HEK293 (cell line): ENCODE data around the gene TTC23.

Experiments
- GLI4 ChIP-seq: fragments of 450-650 bp; formaldehyde crosslinking; IDR thresholded peaks from 2 replicates; pipeline ENCODE4 v1.5.1; 2016; ENCODE audit warnings: missing biosample characterization, missing genetic modification characterization
- TCF7L2 ChIP-seq: IDR thresholded peaks from 2 replicates; pipeline ENCODE4 v1.6.1; 2011; ENCODE audit warnings: low read depth, mild to moderate bottlenecking, inconsistent platforms, low read length, moderate library complexity, borderline replicate concordance
- ZNF10 ChIP-seq: fragments of 450-650 bp; formaldehyde crosslinking; IDR thresholded peaks from 2 replicates; pipeline ENCODE4 v1.5.1; 2017; ENCODE audit warnings: missing biosample characterization, missing genetic modification characterization
- ZNF121 ChIP-seq: fragments of 450-650 bp; formaldehyde crosslinking; IDR thresholded peaks from 2 replicates; pipeline ENCODE4 v1.5.1; 2016; ENCODE audit warnings: missing biosample characterization, missing genetic modification characterization
- ZNF324 ChIP-seq: fragments of 450-650 bp; formaldehyde crosslinking; IDR thresholded peaks from 2 replicates; pipeline ENCODE4 v1.5.1; 2016; ENCODE audit warnings: missing biosample characterization, missing genetic modification characterization
- ZSCAN16 ChIP-seq: fragments of 450-650 bp; formaldehyde crosslinking; IDR thresholded peaks from 2 replicates; pipeline ENCODE4 v1.5.1; 2016; ENCODE audit warnings: missing biosample characterization, missing genetic modification characterization
- ZSCAN23 ChIP-seq: fragments of 450-650 bp; formaldehyde crosslinking; IDR thresholded peaks from 2 replicates; pipeline ENCODE4 v1.5.1; 2016; ENCODE audit warnings: missing biosample characterization, missing genetic modification characterization
- TF ChIP-seq, protein P1 (sequence below): fragments of 450-650 bp; formaldehyde crosslinking; IDR thresholded peaks from 2 replicates; pipeline ENCODE4 v1.5.1; 2016; ENCODE audit warnings: missing biosample characterization, missing genetic modification characterization
- TF ChIP-seq, protein P2 (sequence below): fragments of 450-650 bp; formaldehyde crosslinking; IDR thresholded peaks from 2 replicates; pipeline ENCODE4 v1.5.1; 2016; ENCODE audit warnings: missing biosample characterization, missing genetic modification characterization, low read depth
- TF ChIP-seq, protein P3 (sequence below): fragments of 450-650 bp; IDR thresholded peaks from 2 replicates; pipeline ENCODE4 v1.5.1; 2018; ENCODE audit warnings: missing biosample characterization, mild to moderate bottlenecking, missing genetic modification characterization
- TF ChIP-seq, protein P4 (sequence below): fragments of 450-650 bp; formaldehyde crosslinking; IDR thresholded peaks from 2 replicates; pipeline ENCODE4 v1.5.1; 2016; ENCODE audit warnings: missing biosample characterization, missing genetic modification characterization
- TF ChIP-seq, protein P5 (sequence below): fragments of 450-650 bp; formaldehyde crosslinking; IDR thresholded peaks from 2 replicates; pipeline ENCODE4 v1.5.0; 2017; ENCODE audit warnings: missing biosample characterization, missing genetic modification characterization, borderline replicate concordance
- TF ChIP-seq, protein P6 (sequence below): fragments of 450-650 bp; formaldehyde crosslinking; conservative IDR thresholded peaks from 2 replicates; pipeline ENCODE4 v1.5.1; 2016; ENCODE audit warnings: low read depth, missing biosample characterization, missing genetic modification characterization

DNA sequence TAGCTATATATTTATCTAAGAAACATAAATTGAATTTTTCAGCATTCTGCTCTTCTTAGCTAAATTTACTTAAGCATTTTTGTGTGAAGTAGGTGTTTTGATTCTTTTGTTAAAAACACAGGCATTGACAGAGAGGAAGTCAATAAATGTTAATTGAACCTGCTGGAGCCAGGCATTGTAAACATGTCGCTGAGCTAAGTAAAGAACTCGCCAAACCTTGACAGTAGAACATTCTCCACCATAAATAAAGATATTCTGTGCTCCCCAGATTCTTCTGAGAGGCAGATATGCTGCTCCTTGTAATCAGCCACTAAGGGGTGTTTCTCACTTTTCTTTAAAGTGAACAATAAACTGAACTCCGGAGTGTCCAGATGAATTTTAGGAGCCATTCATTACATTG lies 106.1 kb downstream of the TTC23 start:
- TF ChIP-seq, protein P1, sequence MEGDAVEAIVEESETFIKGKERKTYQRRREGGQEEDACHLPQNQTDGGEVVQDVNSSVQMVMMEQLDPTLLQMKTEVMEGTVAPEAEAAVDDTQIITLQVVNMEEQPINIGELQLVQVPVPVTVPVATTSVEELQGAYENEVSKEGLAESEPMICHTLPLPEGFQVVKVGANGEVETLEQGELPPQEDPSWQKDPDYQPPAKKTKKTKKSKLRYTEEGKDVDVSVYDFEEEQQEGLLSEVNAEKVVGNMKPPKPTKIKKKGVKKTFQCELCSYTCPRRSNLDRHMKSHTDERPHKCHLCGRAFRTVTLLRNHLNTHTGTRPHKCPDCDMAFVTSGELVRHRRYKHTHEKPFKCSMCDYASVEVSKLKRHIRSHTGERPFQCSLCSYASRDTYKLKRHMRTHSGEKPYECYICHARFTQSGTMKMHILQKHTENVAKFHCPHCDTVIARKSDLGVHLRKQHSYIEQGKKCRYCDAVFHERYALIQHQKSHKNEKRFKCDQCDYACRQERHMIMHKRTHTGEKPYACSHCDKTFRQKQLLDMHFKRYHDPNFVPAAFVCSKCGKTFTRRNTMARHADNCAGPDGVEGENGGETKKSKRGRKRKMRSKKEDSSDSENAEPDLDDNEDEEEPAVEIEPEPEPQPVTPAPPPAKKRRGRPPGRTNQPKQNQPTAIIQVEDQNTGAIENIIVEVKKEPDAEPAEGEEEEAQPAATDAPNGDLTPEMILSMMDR, result no peak
- no peak for TF ChIP-seq ZNF121 (tag by site-specific recombination)
- TF ChIP-seq GLI4 (tag by site-specific recombination), result no peak
- TF ChIP-seq, protein P2, sequence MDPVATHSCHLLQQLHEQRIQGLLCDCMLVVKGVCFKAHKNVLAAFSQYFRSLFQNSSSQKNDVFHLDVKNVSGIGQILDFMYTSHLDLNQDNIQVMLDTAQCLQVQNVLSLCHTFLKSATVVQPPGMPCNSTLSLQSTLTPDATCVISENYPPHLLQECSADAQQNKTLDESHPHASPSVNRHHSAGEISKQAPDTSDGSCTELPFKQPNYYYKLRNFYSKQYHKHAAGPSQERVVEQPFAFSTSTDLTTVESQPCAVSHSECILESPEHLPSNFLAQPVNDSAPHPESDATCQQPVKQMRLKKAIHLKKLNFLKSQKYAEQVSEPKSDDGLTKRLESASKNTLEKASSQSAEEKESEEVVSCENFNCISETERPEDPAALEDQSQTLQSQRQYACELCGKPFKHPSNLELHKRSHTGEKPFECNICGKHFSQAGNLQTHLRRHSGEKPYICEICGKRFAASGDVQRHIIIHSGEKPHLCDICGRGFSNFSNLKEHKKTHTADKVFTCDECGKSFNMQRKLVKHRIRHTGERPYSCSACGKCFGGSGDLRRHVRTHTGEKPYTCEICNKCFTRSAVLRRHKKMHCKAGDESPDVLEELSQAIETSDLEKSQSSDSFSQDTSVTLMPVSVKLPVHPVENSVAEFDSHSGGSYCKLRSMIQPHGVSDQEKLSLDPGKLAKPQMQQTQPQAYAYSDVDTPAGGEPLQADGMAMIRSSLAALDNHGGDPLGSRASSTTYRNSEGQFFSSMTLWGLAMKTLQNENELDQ, result no peak
- TF ChIP-seq ZSCAN16, result no peak
- TF ChIP-seq TCF7L2, result no peak
- TF ChIP-seq, protein P3, sequence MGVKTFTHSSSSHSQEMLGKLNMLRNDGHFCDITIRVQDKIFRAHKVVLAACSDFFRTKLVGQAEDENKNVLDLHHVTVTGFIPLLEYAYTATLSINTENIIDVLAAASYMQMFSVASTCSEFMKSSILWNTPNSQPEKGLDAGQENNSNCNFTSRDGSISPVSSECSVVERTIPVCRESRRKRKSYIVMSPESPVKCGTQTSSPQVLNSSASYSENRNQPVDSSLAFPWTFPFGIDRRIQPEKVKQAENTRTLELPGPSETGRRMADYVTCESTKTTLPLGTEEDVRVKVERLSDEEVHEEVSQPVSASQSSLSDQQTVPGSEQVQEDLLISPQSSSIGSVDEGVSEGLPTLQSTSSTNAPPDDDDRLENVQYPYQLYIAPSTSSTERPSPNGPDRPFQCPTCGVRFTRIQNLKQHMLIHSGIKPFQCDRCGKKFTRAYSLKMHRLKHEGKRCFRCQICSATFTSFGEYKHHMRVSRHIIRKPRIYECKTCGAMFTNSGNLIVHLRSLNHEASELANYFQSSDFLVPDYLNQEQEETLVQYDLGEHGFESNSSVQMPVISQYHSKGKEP (tag by site-specific recombination), result no peak
- TF ChIP-seq, protein P4, sequence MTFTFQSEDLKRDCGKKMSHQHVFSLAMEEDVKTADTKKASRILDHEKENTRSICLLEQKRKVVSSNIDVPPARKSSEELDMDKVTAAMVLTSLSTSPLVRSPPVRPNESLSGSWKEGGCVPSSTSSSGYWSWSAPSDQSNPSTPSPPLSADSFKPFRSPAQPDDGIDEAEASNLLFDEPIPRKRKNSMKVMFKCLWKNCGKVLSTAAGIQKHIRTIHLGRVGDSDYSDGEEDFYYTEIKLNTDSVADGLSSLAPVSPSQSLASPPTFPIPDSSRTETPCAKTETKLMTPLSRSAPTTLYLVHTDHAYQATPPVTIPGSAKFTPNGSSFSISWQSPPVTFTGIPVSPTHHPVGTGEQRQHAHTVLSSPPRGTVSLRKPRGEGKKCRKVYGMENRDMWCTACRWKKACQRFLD, result no peak
- no peak for TF ChIP-seq ZSCAN23 (tag by site-specific recombination)
- TF ChIP-seq ZNF324 (tag by site-specific recombination), result no peak
- TF ChIP-seq, protein P5, sequence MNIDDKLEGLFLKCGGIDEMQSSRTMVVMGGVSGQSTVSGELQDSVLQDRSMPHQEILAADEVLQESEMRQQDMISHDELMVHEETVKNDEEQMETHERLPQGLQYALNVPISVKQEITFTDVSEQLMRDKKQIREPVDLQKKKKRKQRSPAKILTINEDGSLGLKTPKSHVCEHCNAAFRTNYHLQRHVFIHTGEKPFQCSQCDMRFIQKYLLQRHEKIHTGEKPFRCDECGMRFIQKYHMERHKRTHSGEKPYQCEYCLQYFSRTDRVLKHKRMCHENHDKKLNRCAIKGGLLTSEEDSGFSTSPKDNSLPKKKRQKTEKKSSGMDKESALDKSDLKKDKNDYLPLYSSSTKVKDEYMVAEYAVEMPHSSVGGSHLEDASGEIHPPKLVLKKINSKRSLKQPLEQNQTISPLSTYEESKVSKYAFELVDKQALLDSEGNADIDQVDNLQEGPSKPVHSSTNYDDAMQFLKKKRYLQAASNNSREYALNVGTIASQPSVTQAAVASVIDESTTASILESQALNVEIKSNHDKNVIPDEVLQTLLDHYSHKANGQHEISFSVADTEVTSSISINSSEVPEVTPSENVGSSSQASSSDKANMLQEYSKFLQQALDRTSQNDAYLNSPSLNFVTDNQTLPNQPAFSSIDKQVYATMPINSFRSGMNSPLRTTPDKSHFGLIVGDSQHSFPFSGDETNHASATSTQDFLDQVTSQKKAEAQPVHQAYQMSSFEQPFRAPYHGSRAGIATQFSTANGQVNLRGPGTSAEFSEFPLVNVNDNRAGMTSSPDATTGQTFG (tag by site-specific recombination), result no peak
- TF ChIP-seq ZNF10, result no peak
- TF ChIP-seq, protein P6, sequence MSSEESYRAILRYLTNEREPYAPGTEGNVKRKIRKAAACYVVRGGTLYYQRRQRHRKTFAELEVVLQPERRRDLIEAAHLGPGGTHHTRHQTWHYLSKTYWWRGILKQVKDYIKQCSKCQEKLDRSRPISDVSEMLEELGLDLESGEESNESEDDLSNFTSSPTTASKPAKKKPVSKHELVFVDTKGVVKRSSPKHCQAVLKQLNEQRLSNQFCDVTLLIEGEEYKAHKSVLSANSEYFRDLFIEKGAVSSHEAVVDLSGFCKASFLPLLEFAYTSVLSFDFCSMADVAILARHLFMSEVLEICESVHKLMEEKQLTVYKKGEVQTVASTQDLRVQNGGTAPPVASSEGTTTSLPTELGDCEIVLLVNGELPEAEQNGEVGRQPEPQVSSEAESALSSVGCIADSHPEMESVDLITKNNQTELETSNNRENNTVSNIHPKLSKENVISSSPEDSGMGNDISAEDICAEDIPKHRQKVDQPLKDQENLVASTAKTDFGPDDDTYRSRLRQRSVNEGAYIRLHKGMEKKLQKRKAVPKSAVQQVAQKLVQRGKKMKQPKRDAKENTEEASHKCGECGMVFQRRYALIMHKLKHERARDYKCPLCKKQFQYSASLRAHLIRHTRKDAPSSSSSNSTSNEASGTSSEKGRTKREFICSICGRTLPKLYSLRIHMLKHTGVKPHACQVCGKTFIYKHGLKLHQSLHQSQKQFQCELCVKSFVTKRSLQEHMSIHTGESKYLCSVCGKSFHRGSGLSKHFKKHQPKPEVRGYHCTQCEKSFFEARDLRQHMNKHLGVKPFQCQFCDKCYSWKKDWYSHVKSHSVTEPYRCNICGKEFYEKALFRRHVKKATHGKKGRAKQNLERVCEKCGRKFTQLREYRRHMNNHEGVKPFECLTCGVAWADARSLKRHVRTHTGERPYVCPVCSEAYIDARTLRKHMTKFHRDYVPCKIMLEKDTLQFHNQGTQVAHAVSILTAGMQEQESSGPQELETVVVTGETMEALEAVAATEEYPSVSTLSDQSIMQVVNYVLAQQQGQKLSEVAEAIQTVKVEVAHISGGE (tag by site-specific recombination), result no peak
